ENCODE measurements around the gene EXOSC5.

DNA sequence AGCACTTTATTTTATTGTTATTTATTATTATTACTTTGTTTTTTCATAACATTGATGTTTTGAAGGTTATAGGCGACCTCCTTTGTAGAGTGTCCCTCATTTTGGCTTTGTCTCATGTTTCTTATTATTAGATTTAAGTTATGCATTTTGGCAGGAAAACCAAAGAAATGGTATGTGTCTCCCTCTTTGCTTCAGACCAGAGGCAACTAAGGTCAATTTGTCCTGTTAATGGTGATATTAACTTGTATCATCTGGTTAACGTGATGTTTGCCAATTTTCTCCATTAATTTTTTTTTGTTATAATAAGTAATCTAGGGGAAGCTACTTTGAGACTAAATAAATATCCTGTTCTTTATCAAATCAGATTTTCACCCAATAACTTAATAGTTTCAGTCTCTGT is 24.7 kb downstream of the EXOSC5 start:
- TF ChIP-seq POLR2AphosphoS5 (IDR thresholded peaks at IDR 0.05; ENCODE audit: low read depth, low read length) (no peak), POLR2A (IDR thresholded peaks at IDR 0.05; ENCODE audit: low read depth, low read length) (no peak), SPI1 (IDR thresholded peaks at IDR 0.05; ENCODE audit: low read depth, low read length) (no peak), PAX5 (IDR thresholded peaks at IDR 0.05; ENCODE audit: insufficient read depth, low read length, severe bottlenecking) (no peak), TAF1 (IDR thresholded peaks at IDR 0.05; ENCODE audit: low read depth, low read length) (no peak)

All from GM12891 (cell line).